Heart right ventricle (tissue), 16 donors: ENCODE results near the gene TCEA2. TPM values are rescaled to one million over a fixed set of nuclear protein-coding genes. Genes with fewer than 3 reads are reported as not detected.
A peak's percentile ranks its signal among the peaks of the same experiment; 100 is the strongest.

Experiments used
- ATAC-seq, 8 donors: fragments of 200-7000 bp; cut with Tn5 transposase; one replicate each; pipeline ENCODE4 v1.9.1; 2020; ENCODE audit warnings: mild to moderate bottlenecking in 8 of 8, moderate library complexity in 8 of 8, moderate number of reproducible peaks in 1 of 8
- DNase-seq, 2 donors: peaks; one replicate each; pipeline ENCODE4 v3.0.0-alpha.2; 2020
- H3K27ac ChIP-seq, 10 donors: fragments of 200-600 bp; sonication (generic) in 2 of 10; one replicate each; pipeline versions ENCODE4 v1.5.0 to v1.8.0; 2020 to 2022; ENCODE audit warnings: mild to moderate bottlenecking in 3 of 10
- H3K27me3 ChIP-seq, 7 donors: fragments of 200-600 bp; one replicate each; pipeline ENCODE4 v1.8.0; 2021 to 2022; ENCODE audit warnings: mild to moderate bottlenecking in 2 of 7
- H3K36me3 ChIP-seq, 9 donors: fragments of 200-600 bp; sonication (generic) in 1 of 9; one replicate each; pipeline versions ENCODE4 v1.5.0 to v1.8.0; 2020 to 2022; ENCODE audit warnings: mild to moderate bottlenecking in 2 of 9
- H3K4me1 ChIP-seq, 9 donors: fragments of 200-600 bp; sonication (generic) in 1 of 9; one replicate each; pipeline versions ENCODE4 v1.5.0 to v1.8.0; 2020 to 2022; ENCODE audit warnings: mild to moderate bottlenecking in 4 of 9
- H3K4me3 ChIP-seq, 10 donors: fragments of 200-600 bp; sonication (generic) in 2 of 10; one replicate each; pipeline versions ENCODE4 v1.5.0 to v1.8.0; 2020 to 2022; ENCODE audit warnings: mild to moderate bottlenecking in 7 of 10, moderate library complexity in 2 of 10
- H3K9me3 ChIP-seq, 11 donors: fragments of 200-600 bp in 10 of 11; sonication (generic) in 2 of 11; one replicate each; pipeline versions ENCODE4 v1.5.0 to v1.8.0; 2013 to 2022; ENCODE audit warnings: mild to moderate bottlenecking in 2 of 11, control low read depth in 1 of 11, moderate library complexity in 1 of 11
- WGBS, 2 donors: extraction: QIAGEN DNeasy Blood & Tissue Kit; methylation state at CpG; one replicate each; pipeline ENCODE4 v1.1.7; 2013; ENCODE audit warnings: inconsistent platforms in 1 of 2; 5-methylcytosine and 5-hydroxymethylcytosine counted together
- intact Hi-C, 10 donors: fragments of 100-400 bp; cut with DNase I; formaldehyde crosslinking; loops; one replicate each; pipeline versions ENCODE4 v1.11.1 to v1.14.2; 2022
- polyA plus RNA-seq, 2 donors: library from polyadenylated mRNA; stranded (reverse); fragments of 200-250 nt; gene quantifications; one replicate each; pipeline ENCODE4 v1.2.3, GENCODE V29; 2013
- total RNA-seq, 10 donors: library from RNA; stranded (reverse); fragmentation: NEBNext Ultra II Directional in 3 of 10; extraction: Animal tissue kit (Norgen Biotek cat#: 25700) in 3 of 10; gene quantifications; one replicate each; pipeline versions ENCODE4 v1.2.1 to v1.2.4, GENCODE V29; 2021 to 2023
- TF ChIP-seq, protein P1 (sequence below), 9 donors: fragments of 200-600 bp; sonication (generic) in 2 of 9; IDR thresholded peaks; one replicate each; pipeline versions ENCODE4 v1.5.0 to v1.8.0; 2021 to 2022; ENCODE audit warnings: antibody characterized with exemption in 9 of 9, mild to moderate bottlenecking in 5 of 9, moderate library complexity in 1 of 9
- donor health status: Arrhythmogenic right ventricular cardiomyopathy.
- donor health status: ischemic (EF 13 %, LVEDD 7.1; RV severe dilation, severe dysfunction).
- donor health status: healthy with polysubstance abuse.
- donor health status: DM: no; HTN: yes; CAD: no.
- donor health status: DM: no; HTN: no; CAD: no.
- donor health status: ischemic (EF 25% LVEDD 6.9; RV normal size, moderate dysfunction).
- donor health status: ischemic (EF 25% LVEDD 5.7; RV mildly dilated, moderate dysfunction).
- donor health status: healthy.
- donor health status: DM: yes; HTN: yes; CAD: no.
- donor health status: Ischemic cardiomyopathy.
- donor health status: ischemic (EF 35%, LVEDD 5.7; RV mildly dilated, moderate dysfunction).
- donor health status: nonischemic (EF 11% LVEDD 7.7; RV severe dilation, severe dysfunction).
- donor health status: DM: yes; HTN: yes; CAD: no.
- donor health status: PGD.
- donor health status: ischemic (EF 29% LVEDD 5.4; RV normal size, mild dysfunction).
- donor health status: nonischemic (EF 23%, LVEDD 6.1; RV moderate dilation, normal function).

TCEA2 gene
- total and polyA plus RNA-seq, 12 donors, result 35.0 to 54.9 (median 44.9) TPM

DNA sequence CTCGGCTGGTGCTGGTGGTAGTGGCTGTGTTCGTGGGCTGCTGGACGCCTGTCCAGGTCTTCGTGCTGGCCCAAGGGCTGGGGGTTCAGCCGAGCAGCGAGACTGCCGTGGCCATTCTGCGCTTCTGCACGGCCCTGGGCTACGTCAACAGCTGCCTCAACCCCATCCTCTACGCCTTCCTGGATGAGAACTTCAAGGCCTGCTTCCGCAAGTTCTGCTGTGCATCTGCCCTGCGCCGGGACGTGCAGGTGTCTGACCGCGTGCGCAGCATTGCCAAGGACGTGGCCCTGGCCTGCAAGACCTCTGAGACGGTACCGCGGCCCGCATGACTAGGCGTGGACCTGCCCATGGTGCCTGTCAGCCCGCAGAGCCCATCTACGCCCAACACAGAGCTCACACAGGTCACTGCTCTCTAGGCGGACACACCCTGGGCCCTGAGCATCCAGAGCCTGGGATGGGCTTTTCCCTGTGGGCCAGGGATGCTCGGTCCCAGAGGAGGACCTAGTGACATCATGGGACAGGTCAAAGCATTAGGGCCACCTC, 35.5 kb downstream of the TCEA2 start:
- ATAC-seq (peak in 1 of 8 donors; percentile 16), DNase-seq (no peak)
- Histone ChIP-seq H3K27ac (no peak overlapping the region), H3K4me1 (peaks cover 0 to 13% (median 12%) of the 10 kb centered on the region in 9 donors), H3K36me3 (peaks cover 0 to 12% (median 0%) of the 10 kb centered on the region in 9 donors), H3K4me3 (no peak overlapping the region), H3K9me3 (no peaks in the 10 kb centered on the region), H3K27me3 (peaks cover 23 to 52% (median 44%) of the 10 kb centered on the region in 7 donors)
- TF ChIP-seq, protein P1, sequence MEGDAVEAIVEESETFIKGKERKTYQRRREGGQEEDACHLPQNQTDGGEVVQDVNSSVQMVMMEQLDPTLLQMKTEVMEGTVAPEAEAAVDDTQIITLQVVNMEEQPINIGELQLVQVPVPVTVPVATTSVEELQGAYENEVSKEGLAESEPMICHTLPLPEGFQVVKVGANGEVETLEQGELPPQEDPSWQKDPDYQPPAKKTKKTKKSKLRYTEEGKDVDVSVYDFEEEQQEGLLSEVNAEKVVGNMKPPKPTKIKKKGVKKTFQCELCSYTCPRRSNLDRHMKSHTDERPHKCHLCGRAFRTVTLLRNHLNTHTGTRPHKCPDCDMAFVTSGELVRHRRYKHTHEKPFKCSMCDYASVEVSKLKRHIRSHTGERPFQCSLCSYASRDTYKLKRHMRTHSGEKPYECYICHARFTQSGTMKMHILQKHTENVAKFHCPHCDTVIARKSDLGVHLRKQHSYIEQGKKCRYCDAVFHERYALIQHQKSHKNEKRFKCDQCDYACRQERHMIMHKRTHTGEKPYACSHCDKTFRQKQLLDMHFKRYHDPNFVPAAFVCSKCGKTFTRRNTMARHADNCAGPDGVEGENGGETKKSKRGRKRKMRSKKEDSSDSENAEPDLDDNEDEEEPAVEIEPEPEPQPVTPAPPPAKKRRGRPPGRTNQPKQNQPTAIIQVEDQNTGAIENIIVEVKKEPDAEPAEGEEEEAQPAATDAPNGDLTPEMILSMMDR (IDR thresholded peaks at IDR 0.05), result no peak
- WGBS, 2 donors, result 96 to 97% methylated on average over 28 of the region's 28 CpGs
- intact Hi-C loops, result no loop called here

GRCh38 chr20:64099086-64099786, 36.2 kb downstream of the TCEA2 start:
- intact Hi-C loops, result no loop called here
- ATAC-seq (no peak), DNase-seq (no peak)
- Histone ChIP-seq H3K9me3 (no peaks in the 10 kb centered on the region), H3K27me3 (peaks cover 29 to 59% (median 48%) of the 10 kb centered on the region in 7 donors), H3K36me3 (peaks cover 0 to 12% (median 0%) of the 10 kb centered on the region in 9 donors), H3K4me1 (peaks cover 0 to 13% (median 12%) of the 10 kb centered on the region in 9 donors), H3K4me3 (no peak overlapping the region), H3K27ac (no peak overlapping the region)
- WGBS, 2 donors, result 85 to 90% methylated on average over 21 of the region's 21 CpGs
- TF ChIP-seq, protein P1 (IDR thresholded peaks at IDR 0.05), result no peak

DNA sequence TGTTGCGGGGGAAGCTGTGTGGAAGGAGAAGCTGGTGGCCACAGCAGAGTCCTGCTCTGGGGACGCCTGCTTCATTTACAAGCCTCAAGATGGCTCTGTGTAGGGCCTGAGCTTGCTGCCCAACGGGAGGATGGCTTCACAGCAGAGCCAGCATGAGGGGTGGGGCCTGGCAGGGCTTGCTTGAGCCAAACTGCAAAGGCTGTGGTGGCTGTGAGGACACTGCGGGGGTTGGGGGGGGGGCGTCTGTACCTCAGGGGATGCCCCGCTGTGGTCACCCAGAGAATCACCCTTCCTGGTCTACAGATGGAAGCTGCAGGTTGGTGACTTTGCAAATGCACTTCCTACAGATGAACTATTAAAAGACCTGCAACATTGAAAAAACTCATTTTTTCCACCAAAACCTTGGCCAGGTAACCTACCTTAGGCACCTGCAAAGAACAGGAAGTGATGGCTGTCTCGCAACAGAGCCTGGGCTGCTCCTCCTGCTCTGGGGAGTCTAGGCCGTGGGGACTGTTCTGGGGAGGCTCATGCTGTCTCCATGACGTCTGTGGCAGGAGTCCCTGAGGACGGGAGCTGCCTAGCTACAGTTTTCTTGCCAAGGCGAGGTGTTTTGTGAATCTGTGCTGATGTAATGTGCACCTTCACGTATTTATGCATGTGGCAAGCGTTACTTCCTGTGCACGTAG, 37.0 kb downstream of the TCEA2 start:
- no peak overlapping the region for H3K4me3 ChIP-seq
- H3K4me1 ChIP-seq, result peaks cover 0 to 13% (median 12%) of the 10 kb centered on the region in 9 donors
- intact Hi-C loops, result no loop called here
- H3K9me3 ChIP-seq, result no peaks in the 10 kb centered on the region
- peaks cover 0 to 12% (median 0%) of the 10 kb centered on the region in 9 donors for H3K36me3 ChIP-seq
- ATAC-seq (no peak), DNase-seq (no peak)
- H3K27me3 ChIP-seq, result peaks cover 29 to 63% (median 48%) of the 10 kb centered on the region in 7 donors
- 84 to 86% methylated on average over 14 of the region's 14 CpGs for WGBS, 2 donors
- TF ChIP-seq, protein P1 (IDR thresholded peaks at IDR 0.05), result no peak
- no peak overlapping the region for H3K27ac ChIP-seq

DNA sequence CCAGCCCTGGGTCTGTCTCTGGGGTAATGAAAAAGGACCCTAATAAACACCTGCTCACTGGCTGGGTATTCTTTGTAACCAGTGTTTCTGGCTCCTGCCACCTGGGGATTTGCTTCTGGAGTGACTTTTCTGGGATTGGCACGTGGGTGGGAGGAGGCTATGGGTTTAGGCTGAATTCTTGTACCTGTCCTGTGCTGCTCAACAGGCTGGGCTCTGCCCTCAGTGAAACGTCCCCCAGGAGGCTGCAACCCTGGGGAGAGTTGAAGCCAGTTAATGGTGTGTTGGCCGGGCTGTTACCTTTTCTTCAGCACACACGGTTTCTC, 37.5 kb downstream of the TCEA2 start:
- TF ChIP-seq, protein P1 (IDR thresholded peaks at IDR 0.05), result no peak
- intact Hi-C loops, result no loop called here
- H3K36me3 ChIP-seq, result peaks cover 0 to 12% (median 0%) of the 10 kb centered on the region in 9 donors
- H3K27me3 ChIP-seq, result peaks cover 29 to 64% (median 47%) of the 10 kb centered on the region in 7 donors
- H3K4me1 ChIP-seq, result peaks cover 0 to 13% (median 12%) of the 10 kb centered on the region in 9 donors
- 73 to 76% methylated on average over 4 of the region's 4 CpGs for WGBS, 2 donors
- no peaks in the 10 kb centered on the region for H3K9me3 ChIP-seq
- ATAC-seq (no peak), DNase-seq (no peak)
- no peak overlapping the region for H3K27ac ChIP-seq
- no peak overlapping the region for H3K4me3 ChIP-seq
